Right cardiac atrium (tissue), 5 donors: Measurements from ENCODE around the gene ELOA. TPM values are rescaled to one million over a fixed set of nuclear protein-coding genes. Genes with fewer than 3 reads are reported as not detected.

Source experiments
- ATAC-seq, 2 donors: fragments of 200-7000 bp; cut with Tn5 transposase; one replicate each; pipeline versions ENCODE4 v1.8.0 to v1.9.1; 2020; ENCODE audit warnings: moderate library complexity in 2 of 2, mild to moderate bottlenecking in 1 of 2
- DNase-seq, 3 donors: peaks; one replicate each; pipeline ENCODE4 v3.0.0-alpha.2; 2020
- H3K27ac ChIP-seq: one replicate; pipeline ENCODE4 v1.5.1; 2013; ENCODE audit warnings: mild to moderate bottlenecking, low read length, control low read depth, moderate library complexity
- H3K27me3 ChIP-seq: one replicate; pipeline ENCODE4 v1.6.1; 2013; ENCODE audit not compliant: control insufficient read depth, insufficient read depth
- H3K4me1 ChIP-seq: one replicate; pipeline ENCODE4 v1.6.1; 2013; ENCODE audit warnings: low read length; ENCODE audit not compliant: control insufficient read depth, insufficient read depth
- H3K4me3 ChIP-seq: one replicate; pipeline ENCODE4 v1.5.1; 2013; ENCODE audit warnings: low read length, control low read depth
- H3K9me3 ChIP-seq: one replicate; pipeline ENCODE4 v1.6.1; 2013; ENCODE audit warnings: low read length; ENCODE audit not compliant: control insufficient read depth
- WGBS: extraction: QIAGEN DNeasy Blood & Tissue Kit; methylation state at CpG from one replicate; pipeline ENCODE4 v1.1.7; 2013; 5-methylcytosine and 5-hydroxymethylcytosine counted together
- intact Hi-C, 4 donors: fragments of 100-400 bp; cut with DNase I; formaldehyde crosslinking; loops; one replicate each; pipeline versions ENCODE4 v1.11.0 to v1.14.0; 2022 to 2023
- polyA plus RNA-seq: library from polyadenylated mRNA; stranded (reverse); fragments of 200-250 nt; gene quantifications from one replicate; pipeline ENCODE4 v1.2.3, GENCODE V29; 2013
- total RNA-seq, 4 donors: library from RNA; stranded (reverse); fragmentation: NEBNext Ultra II Directional; extraction: Animal tissue kit (Norgen Biotek cat#: 25700); gene quantifications; one replicate each; pipeline ENCODE4 v1.2.1, GENCODE V29; 2021
- donor health status: healthy with polysubstance abuse.
- donor health status: DM: no; HTN: yes; CAD: no.
- donor health status: DM: no; HTN: no; CAD: no.
- donor health status: DM: no; HTN: yes; CAD: no; lungs with severe emphysema.
- donor health status: DM: yes; HTN: yes; CAD: no.

Gene ELOA
- total and polyA plus RNA-seq, 5 donors, result 11.6 to 31.1 (median 25.7) TPM

GRCh38 chr1:23803674-23804073, 60.4 kb downstream of the ELOA start:
- Histone ChIP-seq H3K27ac (no peak overlapping the region), H3K27me3 (no peaks in the 10 kb centered on the region), H3K4me3 (no peak overlapping the region), H3K9me3 (no peaks in the 10 kb centered on the region), H3K4me1 (peaks cover 3% of the 10 kb centered on the region)
- intact Hi-C loops, result loop anchor here in 1 of 4 donors (10.0 kb wide), 1 partner anchor 61 kb away; the partner anchor contains the start of gene FUCA1
- DNase-seq (no peak), ATAC-seq (no peak)
- 92% methylated on average over 5 of the region's 5 CpGs for WGBS

DNA sequence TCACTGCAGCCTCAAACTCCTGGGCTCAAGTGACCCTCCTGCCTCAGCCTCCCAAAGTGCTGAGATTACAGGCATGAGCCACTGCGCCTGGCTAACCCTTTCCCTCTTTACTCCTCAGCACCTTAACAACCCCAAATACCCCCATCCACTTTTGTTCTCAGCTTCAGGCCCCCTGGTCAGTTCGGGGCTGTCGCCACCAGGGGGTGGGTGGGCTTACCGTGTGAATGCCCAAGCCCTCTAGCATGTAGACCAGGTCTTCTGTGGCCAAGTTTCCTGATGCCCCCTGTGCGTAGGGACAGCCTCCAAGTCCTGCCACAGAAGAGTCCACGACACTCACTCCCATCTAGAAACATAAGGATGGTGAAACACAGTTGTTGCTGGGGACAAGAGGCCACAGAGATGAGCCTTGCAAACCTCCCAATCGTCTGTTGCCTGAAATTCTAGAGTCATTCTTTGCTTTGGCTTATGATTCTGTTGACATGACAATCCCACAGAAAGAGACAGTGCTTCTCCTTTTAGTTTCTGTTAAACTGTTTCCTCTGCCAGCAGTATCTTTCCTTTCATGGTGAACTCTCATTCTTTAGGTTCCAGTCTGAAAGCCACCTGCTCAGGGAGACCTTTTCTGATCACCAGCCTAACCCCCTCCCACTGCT, 61.0 kb downstream of the ELOA start:
- ATAC-seq, result no peak
- H3K27ac ChIP-seq, result no peak overlapping the region
- intact Hi-C loops, result loop anchor here in 1 of 4 donors (10.0 kb wide), 1 partner anchor 60 kb away; the partner anchor contains the start of gene FUCA1
- no peak for DNase-seq
- H3K4me3 ChIP-seq, result no peak overlapping the region
- peaks cover 3% of the 10 kb centered on the region for H3K4me1 ChIP-seq
- no peaks in the 10 kb centered on the region for H3K9me3 ChIP-seq
- H3K27me3 ChIP-seq, result no peaks in the 10 kb centered on the region
- 72% methylated on average over 7 of the region's 7 CpGs for WGBS

DNA sequence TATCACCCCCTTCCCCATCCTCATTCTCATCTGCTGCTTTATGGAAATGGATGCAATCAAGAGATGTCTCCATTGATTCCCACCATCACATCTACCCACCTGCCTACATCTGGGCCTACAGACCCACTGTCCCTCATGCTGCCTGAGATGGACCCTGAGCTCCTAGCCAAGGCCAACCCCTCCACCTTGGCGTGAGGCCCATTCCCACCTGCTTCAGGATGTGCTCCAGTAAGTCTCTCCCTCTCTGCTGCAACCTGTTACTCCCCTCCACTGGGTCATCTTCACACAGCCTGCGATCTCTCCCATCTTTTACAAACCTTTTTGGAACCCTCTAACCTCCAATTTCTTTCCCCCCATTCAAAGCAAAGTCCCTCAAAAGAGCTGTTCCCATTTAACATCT, 61.8 kb downstream of the ELOA start:
- H3K4me3 ChIP-seq, result no peak overlapping the region
- H3K4me1 ChIP-seq, result no peaks in the 10 kb centered on the region
- H3K27me3 ChIP-seq, result no peaks in the 10 kb centered on the region
- ATAC-seq (no peak), DNase-seq (no peak)
- no peaks in the 10 kb centered on the region for H3K9me3 ChIP-seq
- no peak overlapping the region for H3K27ac ChIP-seq
- 98% methylated on average over 2 of the region's 2 CpGs for WGBS
- intact Hi-C loops, result loop anchor here in 1 of 4 donors (10.0 kb wide), 1 partner anchor 60 kb away; the partner anchor contains the start of gene FUCA1

- Histone ChIP-seq H3K9me3 (no peaks in the 10 kb centered on the region), H3K4me3 (no peak overlapping the region), H3K4me1 (no peaks in the 10 kb centered on the region), H3K27ac (no peak overlapping the region), H3K27me3 (no peaks in the 10 kb centered on the region)
- ATAC-seq (no peak), DNase-seq (no peak)
- intact Hi-C loops, result loop anchor here in 1 of 4 donors (10.0 kb wide), 1 partner anchor 59 kb away; the partner anchor contains the start of gene FUCA1
- 78% methylated on average over 6 of the region's 6 CpGs for WGBS
Measured at GRCh38 chr1:23806280-23806679, 63.0 kb downstream of the ELOA start.

DNA sequence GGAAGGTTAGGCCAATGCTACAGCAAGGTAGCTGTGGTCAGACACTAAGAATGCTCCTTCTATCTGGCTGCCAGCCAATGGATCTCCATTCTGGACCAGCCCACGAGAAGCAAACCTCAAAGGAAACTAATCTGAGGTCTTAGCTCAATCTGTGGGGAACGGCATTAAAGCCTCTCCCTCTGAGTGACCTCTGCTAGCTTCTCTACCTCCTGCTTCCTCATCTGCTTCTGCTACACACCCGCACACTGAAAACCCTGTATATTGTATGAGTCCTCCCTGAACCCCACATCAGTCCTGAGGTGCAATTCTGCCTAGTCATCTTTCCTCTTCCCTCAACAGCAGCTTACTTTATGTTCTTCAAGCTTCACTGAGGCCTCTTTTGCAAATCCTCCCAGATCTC, 64.2 kb downstream of the ELOA start:
- H3K4me3 ChIP-seq, result no peak overlapping the region
- ATAC-seq (no peak), DNase-seq (no peak)
- intact Hi-C loops, result loop anchor here in 1 of 4 donors (10.0 kb wide), 1 partner anchor 57 kb away; the partner anchor contains the start of gene FUCA1
- H3K9me3 ChIP-seq, result no peaks in the 10 kb centered on the region
- no peak overlapping the region for H3K27ac ChIP-seq
- 57% methylated on average over 3 of the region's 3 CpGs for WGBS
- no peaks in the 10 kb centered on the region for H3K4me1 ChIP-seq
- no peaks in the 10 kb centered on the region for H3K27me3 ChIP-seq

GRCh38 chr1:23809751-23810171, 66.5 kb downstream of the ELOA start:
- peak; percentile 77 for ATAC-seq
- peak; percentile 62 to 88 (median 83) for DNase-seq
- H3K4me3 ChIP-seq, result no peak overlapping the region
- H3K27ac ChIP-seq, result no peak overlapping the region
- H3K4me1 ChIP-seq, result no peaks in the 10 kb centered on the region
- no peaks in the 10 kb centered on the region for H3K27me3 ChIP-seq
- H3K9me3 ChIP-seq, result no peaks in the 10 kb centered on the region
- intact Hi-C loops, result loop anchor here in 1 of 4 donors (10.0 kb wide), 1 partner anchor 55 kb away; the partner anchor contains the start of gene FUCA1
- WGBS, result 31% methylated on average over 6 of the region's 6 CpGs

DNA sequence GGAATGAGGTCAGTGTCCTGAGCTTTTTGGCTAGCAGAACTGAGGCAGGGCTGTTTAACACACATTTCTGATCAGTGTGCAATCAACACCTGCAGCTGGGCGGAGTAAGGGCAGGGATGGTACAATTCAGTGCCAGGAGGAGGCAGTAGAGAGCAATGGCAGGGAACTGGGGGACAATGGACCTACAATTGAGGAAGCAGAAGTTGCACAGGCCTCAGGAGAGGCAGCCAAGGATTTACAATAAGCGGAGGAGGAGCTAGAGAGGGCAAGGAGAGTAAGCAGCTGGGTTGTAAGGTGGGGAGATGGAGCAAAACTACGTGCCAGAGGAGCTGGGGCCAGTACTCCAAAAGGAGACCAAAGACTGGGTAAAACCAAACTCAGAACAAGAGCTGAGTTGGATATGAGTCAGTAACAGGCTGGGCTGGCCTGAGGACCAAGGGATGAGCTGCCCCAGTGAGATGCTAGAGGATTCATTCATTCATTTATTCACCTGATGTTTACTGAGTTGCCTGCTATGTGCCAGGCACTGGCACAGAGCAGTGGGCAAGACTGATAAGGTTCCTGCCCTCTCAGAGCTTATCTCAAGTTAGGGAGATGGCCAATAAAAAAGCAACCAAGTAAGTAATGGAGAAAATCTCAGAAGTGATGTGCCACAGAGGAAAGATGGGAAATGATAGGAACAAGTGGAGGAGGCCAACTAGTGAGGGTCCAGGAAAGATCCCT, 67.7 kb downstream of the ELOA start:
- Histone ChIP-seq H3K27me3 (no peaks in the 10 kb centered on the region), H3K4me3 (no peak overlapping the region), H3K4me1 (no peaks in the 10 kb centered on the region), H3K27ac (no peak overlapping the region), H3K9me3 (no peaks in the 10 kb centered on the region)
- 64% methylated on average over 3 of the region's 3 CpGs for WGBS
- ATAC-seq (peak; percentile 62 to 63), DNase-seq (peak in 1 of 3 donors; percentile 25)
- intact Hi-C loops, result no loop called here

Other genes with a start within 250 kb of the ELOA start
- gene E2F2, start 212.2 kb upstream of the ELOA start, total RNA-seq, result under 1 TPM in 3 of 4 donors, not detected in 1; 0.06 to 0.82 (median 0.40) TPM
- 0.05 TPM for gene E2F2, start 212.2 kb upstream of the ELOA start, polyA plus RNA-seq
- gene ID3, start 184.0 kb upstream of the ELOA start, total RNA-seq, result 100 to 1,000 TPM; 162 to 225 (median 179) TPM
- gene ID3, start 184.0 kb upstream of the ELOA start, polyA plus RNA-seq, result 208 TPM
- gene RPL11, start 51.7 kb upstream of the ELOA start, total RNA-seq, result 100 to 1,000 TPM; 586 to 826 (median 727) TPM
- gene RPL11, start 51.7 kb upstream of the ELOA start, polyA plus RNA-seq, result 1,436 TPM
- gene PITHD1, start 34.9 kb downstream of the ELOA start, total RNA-seq, result 10 to 100 TPM; 35.5 to 40.3 (median 38.8) TPM
- gene PITHD1, start 34.9 kb downstream of the ELOA start, polyA plus RNA-seq, result 33.1 TPM
- gene LYPLA2, start 47.7 kb downstream of the ELOA start, total RNA-seq, result 10 to 100 TPM; 28.5 to 33.3 (median 32.5) TPM
- gene LYPLA2, start 47.7 kb downstream of the ELOA start, polyA plus RNA-seq, result 32.0 TPM
- gene GALE, start 57.3 kb downstream of the ELOA start, total RNA-seq, result 10 to 100 TPM in 1 of 4 donors, 1 to 10 TPM in 3; 6.1 to 11.0 (median 6.7) TPM
- gene GALE, start 57.3 kb downstream of the ELOA start, polyA plus RNA-seq, result 11.2 TPM
- 10 to 100 TPM; 20.1 to 26.2 (median 21.7) TPM for gene HMGCL, start 82.0 kb downstream of the ELOA start, total RNA-seq
- 31.9 TPM for gene HMGCL, start 82.0 kb downstream of the ELOA start, polyA plus RNA-seq
- 10 to 100 TPM; 16.8 to 22.1 (median 19.4) TPM for gene FUCA1, start 124.8 kb downstream of the ELOA start, total RNA-seq
- 15.5 TPM for gene FUCA1, start 124.8 kb downstream of the ELOA start, polyA plus RNA-seq
- gene CNR2, start 169.9 kb downstream of the ELOA start, total RNA-seq, result not detected
- not detected for gene CNR2, start 169.9 kb downstream of the ELOA start, polyA plus RNA-seq
- gene PNRC2, start 216.4 kb downstream of the ELOA start, total RNA-seq, result 100 to 1,000 TPM in 1 of 4 donors, 10 to 100 TPM in 3; 74.6 to 104 (median 87.6) TPM
- gene PNRC2, start 216.4 kb downstream of the ELOA start, polyA plus RNA-seq, result 82.2 TPM
- 10 to 100 TPM; 49.8 to 59.0 (median 53.0) TPM for gene SRSF10, start 236.9 kb downstream of the ELOA start, total RNA-seq
- gene SRSF10, start 236.9 kb downstream of the ELOA start, polyA plus RNA-seq, result 39.8 TPM